Duodenal mucosa (tissue), 2 donors: ENCODE results near the gene UTS2B.

Source experiments
- H3K27ac ChIP-seq: one replicate; pipeline ENCODE4 v1.7.0; 2013; ENCODE audit warnings: low read depth, low read length
- H3K27me3 ChIP-seq, 2 donors: one replicate each; pipeline ENCODE4 v1.7.0; 2013; ENCODE audit warnings: low read length in 2 of 2, control low read depth in 1 of 2; ENCODE audit not compliant: insufficient read depth in 2 of 2, control insufficient read depth in 1 of 2
- H3K36me3 ChIP-seq, 2 donors: one replicate each; pipeline ENCODE4 v1.7.0; 2013; ENCODE audit warnings: low read length in 2 of 2, control low read depth in 1 of 2; ENCODE audit not compliant: insufficient read depth in 2 of 2, control insufficient read depth in 1 of 2
- H3K4me1 ChIP-seq, 2 donors: one replicate each; pipeline ENCODE4 v1.7.0; 2013; ENCODE audit warnings: low read length in 2 of 2, control low read depth in 1 of 2; ENCODE audit not compliant: insufficient read depth in 2 of 2, control insufficient read depth in 1 of 2
- H3K4me3 ChIP-seq, 2 donors: one replicate each; pipeline ENCODE4 v1.7.0; 2013; ENCODE audit warnings: low read length in 2 of 2, low read depth in 1 of 2
- H3K9ac ChIP-seq, 2 donors: one replicate each; pipeline ENCODE4 v1.7.0; 2013; ENCODE audit warnings: low read length in 2 of 2, low read depth in 1 of 2
- H3K9me3 ChIP-seq, 2 donors: one replicate each; pipeline ENCODE4 v1.7.0; 2013; ENCODE audit warnings: low read length in 2 of 2, control low read depth in 1 of 2; ENCODE audit not compliant: control insufficient read depth in 1 of 2

The UTS2B gene

DNA sequence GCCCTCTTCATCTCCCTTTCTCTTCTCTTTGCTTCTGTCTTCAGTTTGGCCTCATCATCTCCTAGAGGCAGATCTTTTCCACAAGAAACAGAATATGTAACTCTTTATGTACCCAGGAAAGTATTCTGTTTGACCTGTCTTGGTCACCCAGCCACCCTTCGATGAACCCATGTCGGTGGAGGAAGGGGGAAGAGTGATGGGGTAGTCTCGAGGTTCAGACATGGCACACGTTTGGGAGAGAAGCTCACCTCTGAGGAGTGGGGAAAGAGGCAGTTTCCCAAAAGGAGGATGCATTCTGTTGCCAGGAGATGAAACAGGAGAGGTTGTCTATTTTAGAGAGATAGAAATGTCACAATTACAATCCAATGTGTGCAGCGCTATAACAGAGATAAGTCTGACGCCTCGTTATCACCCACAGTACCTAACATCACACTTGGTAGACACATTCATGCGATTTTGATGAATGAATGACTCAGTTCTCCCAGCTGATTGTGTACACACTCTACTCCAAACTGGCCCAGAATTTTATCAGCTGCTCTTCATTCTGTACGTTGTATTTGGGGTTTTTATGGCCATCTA, 1.9 kb downstream of the UTS2B start:
- Histone ChIP-seq H3K4me1 (peaks cover 3 to 30% of the 10 kb centered on the region in 2 donors), H3K4me3 (peak overlapping the region; percentile 73 to 85), H3K36me3 (no peaks in the 10 kb centered on the region), H3K27me3 (no peaks in the 10 kb centered on the region), H3K9ac (peak overlapping the region; percentile 45 to 70), H3K27ac (peak overlapping the region; percentile 86), H3K9me3 (no peaks in the 10 kb centered on the region)

DNA sequence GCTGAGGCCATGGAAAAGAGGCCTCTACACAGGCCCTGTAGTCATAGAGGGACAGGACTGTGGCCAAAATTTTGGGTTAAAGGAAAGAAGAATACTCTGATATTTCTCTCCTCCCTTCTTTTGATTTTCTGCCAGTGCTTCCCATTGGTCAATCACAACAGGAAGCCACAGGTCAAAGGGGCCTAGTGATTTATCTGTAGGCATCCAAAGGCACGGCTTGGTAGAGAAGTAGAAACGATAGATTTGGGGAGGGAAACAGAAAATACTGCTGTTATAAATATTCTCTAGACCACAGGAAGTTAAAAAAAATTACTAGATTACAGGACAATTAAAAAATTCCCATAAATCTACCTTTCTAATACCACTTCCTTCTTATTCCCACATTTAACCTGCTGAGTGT, 2.8 kb downstream of the UTS2B start:
- peaks cover 3 to 24% of the 10 kb centered on the region in 2 donors for H3K4me1 ChIP-seq
- H3K9ac ChIP-seq: no peak overlapping the region
- H3K27me3 ChIP-seq: no peaks in the 10 kb centered on the region
- no peaks in the 10 kb centered on the region for H3K9me3 ChIP-seq
- H3K36me3 ChIP-seq: no peaks in the 10 kb centered on the region
- H3K4me3 ChIP-seq: no peak overlapping the region
- H3K27ac ChIP-seq: no peak overlapping the region

DNA sequence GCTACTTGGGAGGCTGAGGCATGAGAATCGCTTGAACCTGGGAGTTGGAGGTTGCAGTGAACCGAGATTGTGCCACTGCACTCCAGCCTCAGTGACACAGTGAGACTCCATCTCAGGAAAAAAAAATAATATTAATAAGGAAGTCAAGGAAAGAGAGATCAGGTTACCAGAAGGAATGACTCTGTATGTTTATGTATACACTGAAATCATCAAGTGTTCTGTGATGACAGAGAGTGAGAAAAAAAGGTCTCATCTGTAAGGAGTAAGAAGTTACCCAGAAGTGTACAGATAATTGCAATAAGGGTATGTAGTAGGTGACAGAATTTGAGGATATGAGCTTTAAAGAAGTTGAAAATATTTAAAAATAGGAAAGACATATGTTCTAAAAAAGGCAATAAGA, 5.4 kb downstream of the UTS2B start:
- Histone ChIP-seq H3K9ac (no peak overlapping the region), H3K4me3 (no peak overlapping the region), H3K36me3 (no peaks in the 10 kb centered on the region), H3K9me3 (no peaks in the 10 kb centered on the region), H3K27ac (no peak overlapping the region), H3K4me1 (peaks cover 3 to 6% of the 10 kb centered on the region in 2 donors), H3K27me3 (no peaks in the 10 kb centered on the region)

DNA sequence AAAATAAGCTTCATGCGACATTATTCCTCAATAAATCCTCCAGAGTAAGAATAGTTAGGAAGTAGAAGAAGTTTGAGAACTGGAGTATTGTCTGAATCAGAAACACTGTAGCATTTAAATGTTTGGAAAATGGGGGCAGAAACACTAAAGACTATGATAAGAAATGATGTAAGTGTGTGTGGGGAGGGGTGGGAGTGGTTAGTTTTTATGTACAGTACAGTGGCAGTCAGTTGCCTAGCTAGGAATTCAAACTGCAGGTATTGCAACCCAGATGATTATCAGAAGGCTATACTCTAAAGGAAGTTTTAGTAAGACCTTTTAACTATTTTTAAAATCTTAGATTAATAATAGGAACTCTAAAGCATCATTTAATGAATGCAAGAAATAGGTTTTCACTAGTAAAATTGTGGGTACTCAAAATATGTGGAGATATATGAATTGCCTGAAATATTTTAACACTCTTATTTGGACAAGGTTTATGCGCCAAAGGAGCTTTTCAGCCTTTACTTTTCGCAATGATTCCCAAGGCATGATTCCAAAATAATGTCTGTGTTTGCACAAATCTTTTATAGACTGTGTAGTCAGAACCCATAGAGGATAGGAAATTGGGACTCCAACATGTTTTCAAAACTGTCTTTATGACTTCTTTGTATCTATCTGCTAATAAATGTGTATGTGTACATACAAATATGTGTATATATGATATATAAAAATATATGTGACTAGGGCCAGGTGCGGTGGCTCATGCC, 9.1 kb downstream of the UTS2B start:
- no peaks in the 10 kb centered on the region for H3K9me3 ChIP-seq
- no peak overlapping the region for H3K9ac ChIP-seq
- no peaks in the 10 kb centered on the region for H3K36me3 ChIP-seq
- H3K4me1 ChIP-seq: no peaks in the 10 kb centered on the region
- H3K27me3 ChIP-seq: no peaks in the 10 kb centered on the region
- no peak overlapping the region for H3K27ac ChIP-seq
- H3K4me3 ChIP-seq: no peak overlapping the region

DNA sequence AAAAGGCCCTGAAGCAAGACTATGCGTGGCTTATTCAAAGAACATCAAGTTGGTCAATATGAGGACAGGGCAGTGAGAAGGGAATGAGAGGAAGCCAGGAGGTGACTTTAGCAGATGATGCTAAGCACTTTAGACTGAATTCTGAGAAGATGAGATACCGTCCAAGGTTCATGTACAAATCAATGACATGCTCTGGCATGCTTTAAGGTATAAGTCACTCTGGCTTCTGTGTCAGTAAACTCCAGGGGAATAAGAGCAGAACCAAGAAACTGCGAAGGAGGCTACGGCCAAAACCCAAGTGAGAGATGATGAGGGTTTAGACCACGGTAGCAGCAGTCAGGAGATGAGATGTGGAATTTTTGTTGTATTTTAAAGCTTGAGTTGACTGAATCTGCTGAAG, 10.0 kb downstream of the UTS2B start:
- no peaks in the 10 kb centered on the region for H3K27me3 ChIP-seq
- no peaks in the 10 kb centered on the region for H3K36me3 ChIP-seq
- no peaks in the 10 kb centered on the region for H3K4me1 ChIP-seq
- no peaks in the 10 kb centered on the region for H3K9me3 ChIP-seq
- H3K27ac ChIP-seq: no peak overlapping the region
- no peak overlapping the region for H3K9ac ChIP-seq
- H3K4me3 ChIP-seq: no peak overlapping the region

DNA sequence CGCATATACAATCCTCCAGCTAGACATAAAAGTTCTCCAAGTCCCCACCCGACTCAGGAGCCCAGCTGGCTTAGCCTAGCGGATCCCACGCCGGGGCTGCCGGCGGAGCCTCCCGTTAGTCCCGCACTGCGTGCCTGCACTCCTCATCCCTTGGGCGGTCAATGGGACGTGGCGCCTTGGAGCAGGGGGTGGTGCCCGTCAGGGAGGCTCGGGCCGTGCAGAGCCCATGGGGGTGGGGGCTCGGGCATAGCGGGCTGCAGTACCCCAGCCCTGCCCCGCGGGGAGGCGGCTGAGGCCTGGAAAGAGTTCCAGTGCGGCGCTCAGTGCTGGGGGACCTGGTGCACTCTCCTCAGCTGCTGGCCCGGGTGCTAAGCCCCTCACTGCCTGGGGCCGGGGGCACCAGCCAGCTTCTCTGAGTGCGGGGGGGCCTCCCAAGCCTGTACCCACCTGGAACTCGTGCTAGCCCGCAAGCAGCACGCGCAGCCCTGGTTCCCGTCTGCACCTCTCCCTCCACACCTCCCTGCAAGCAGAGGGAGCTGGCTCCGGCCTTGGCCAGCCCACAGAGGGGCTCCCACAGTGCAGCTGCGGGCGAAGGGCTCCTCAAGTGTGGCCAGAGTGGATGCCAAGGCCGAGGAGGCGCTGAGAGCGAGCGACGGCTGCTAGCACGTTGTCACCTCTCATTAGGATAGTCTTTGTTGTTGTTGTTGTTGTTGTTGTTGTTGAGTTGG, 13.3 kb downstream of the UTS2B start:
- no peaks in the 10 kb centered on the region for H3K27me3 ChIP-seq
- peaks cover 0 to 5% of the 10 kb centered on the region in 2 donors for H3K4me1 ChIP-seq
- H3K9me3 ChIP-seq: no peaks in the 10 kb centered on the region
- H3K4me3 ChIP-seq: no peak overlapping the region
- no peaks in the 10 kb centered on the region for H3K36me3 ChIP-seq
- H3K27ac ChIP-seq: no peak overlapping the region
- no peak overlapping the region for H3K9ac ChIP-seq

DNA sequence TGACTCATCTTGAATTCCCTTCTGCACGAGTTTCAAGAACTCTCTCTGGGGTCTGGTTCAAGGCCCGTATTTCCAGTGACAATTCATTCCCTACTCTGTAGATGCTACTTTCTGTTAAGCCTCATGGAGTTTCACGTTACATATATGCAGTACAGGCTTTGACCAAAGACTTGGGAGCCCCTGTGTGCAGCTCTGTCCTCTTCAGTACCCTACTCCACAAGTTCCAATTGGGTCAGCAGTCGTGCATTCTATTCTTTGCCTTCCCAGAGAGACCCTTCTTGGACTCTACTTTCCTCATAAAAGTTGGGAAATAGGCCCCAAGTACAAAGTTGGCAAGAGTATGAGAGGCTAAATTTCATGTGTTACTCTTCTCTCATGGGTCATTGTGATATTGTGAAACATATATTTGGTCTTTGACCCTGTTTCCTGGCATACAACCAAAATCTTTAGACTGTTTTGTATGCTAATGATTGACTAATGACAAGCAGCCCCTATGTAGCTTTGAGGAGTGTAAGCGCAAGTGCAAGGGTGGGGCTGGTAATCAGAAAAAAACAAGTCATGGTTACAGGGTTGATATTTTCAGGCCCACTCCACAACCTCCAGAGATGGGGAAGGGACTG, 16.1 kb downstream of the UTS2B start:
- Histone ChIP-seq H3K9ac (no peak overlapping the region), H3K27me3 (no peaks in the 10 kb centered on the region)

DNA sequence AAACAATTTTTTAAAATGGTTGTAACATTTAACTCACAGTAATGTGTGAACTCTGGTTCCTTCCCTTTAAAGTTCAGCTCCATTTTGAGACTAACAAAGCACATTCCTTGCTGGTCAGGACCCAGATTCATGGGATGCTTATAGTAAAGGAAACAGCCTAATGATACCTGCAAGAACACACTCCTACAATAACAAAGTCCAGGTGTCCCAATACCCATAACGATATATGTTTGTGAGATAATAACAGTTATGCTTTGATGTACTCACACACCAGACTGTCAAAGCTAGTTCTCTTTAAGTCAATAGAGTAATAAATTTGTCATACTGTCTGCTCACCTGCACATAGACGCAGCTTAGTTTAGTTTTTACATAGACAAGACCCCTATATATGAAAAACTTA, 17.0 kb downstream of the UTS2B start:
- Histone ChIP-seq H3K9me3 (no peaks in the 10 kb centered on the region), H3K27me3 (no peaks in the 10 kb centered on the region), H3K36me3 (no peaks in the 10 kb centered on the region), H3K4me3 (no peak overlapping the region), H3K4me1 (peaks cover 0 to 5% of the 10 kb centered on the region in 2 donors), H3K27ac (no peak overlapping the region), H3K9ac (no peak overlapping the region)

More for the DNA sequence above, 16.1 kb downstream of the UTS2B start:
- no peak overlapping the region for H3K4me3 ChIP-seq
- no peaks in the 10 kb centered on the region for H3K36me3 ChIP-seq
- H3K27ac ChIP-seq: no peak overlapping the region
- H3K9me3 ChIP-seq: no peaks in the 10 kb centered on the region
- peaks cover 0 to 5% of the 10 kb centered on the region in 2 donors for H3K4me1 ChIP-seq

DNA sequence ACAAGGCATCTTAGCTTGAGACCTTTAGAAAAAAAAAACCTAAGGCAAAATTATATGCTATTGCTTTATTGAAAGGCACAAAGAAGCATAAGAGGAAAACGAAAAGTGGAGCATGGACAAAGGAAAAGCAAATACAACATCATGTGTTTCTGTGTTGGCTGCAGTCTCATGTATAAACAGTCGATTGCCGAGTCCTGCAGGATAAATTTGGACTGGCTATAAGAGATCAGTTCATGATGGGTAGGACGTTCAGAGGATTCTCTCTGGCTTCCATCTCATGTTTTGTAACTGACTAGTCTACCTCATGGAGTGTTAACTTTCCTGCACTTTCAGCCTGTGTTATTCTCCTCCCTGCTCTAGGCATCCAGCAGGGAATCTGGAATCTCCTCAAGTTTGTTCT, 23.0 kb downstream of the UTS2B start:
- Histone ChIP-seq H3K9ac (no peak overlapping the region), H3K9me3 (no peaks in the 10 kb centered on the region), H3K27me3 (no peaks in the 10 kb centered on the region), H3K4me1 (no peaks in the 10 kb centered on the region), H3K27ac (no peak overlapping the region), H3K36me3 (no peaks in the 10 kb centered on the region), H3K4me3 (no peak overlapping the region)

DNA sequence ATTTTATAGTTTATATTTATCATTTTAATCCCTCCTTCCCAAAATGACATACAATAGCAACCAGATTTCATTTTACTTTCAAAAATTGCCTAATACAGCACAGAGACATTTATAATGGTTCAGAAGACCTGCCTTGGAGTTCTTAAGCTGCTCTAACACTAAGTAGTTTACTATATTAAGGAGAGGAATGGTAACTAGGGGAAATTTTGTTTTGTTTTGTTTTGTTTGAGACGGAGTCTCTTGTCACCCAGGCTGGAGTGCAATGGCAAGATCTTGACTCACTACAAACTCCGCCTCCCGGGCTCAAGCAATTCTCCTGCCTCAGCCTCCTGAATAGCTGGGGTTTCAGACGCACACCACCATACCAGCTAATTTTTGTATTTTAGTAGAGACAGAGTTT, 23.9 kb downstream of the UTS2B start:
- Histone ChIP-seq H3K4me3 (no peak overlapping the region), H3K9ac (no peak overlapping the region), H3K9me3 (no peaks in the 10 kb centered on the region), H3K27me3 (no peaks in the 10 kb centered on the region), H3K27ac (no peak overlapping the region), H3K36me3 (no peaks in the 10 kb centered on the region), H3K4me1 (no peaks in the 10 kb centered on the region)
